NT2/D1 (cell line): ENCODE data around the gene UACA.

Experiments used
- SUZ12 ChIP-seq: IDR thresholded peaks from 2 replicates; pipeline ENCODE4 v1.6.1; 2011; ENCODE audit not compliant: insufficient read length, insufficient read depth; ENCODE audit errors: extremely low read depth
- YY1 ChIP-seq: IDR thresholded peaks from 2 replicates; pipeline ENCODE4 v1.6.1; 2011; ENCODE audit not compliant: insufficient read length, insufficient read depth
- ZNF274 ChIP-seq: IDR thresholded peaks from 2 replicates; pipeline ENCODE4 v1.6.1; 2011; ENCODE audit warnings: mild to moderate bottlenecking, low read depth, low read length

- no peak for TF ChIP-seq ZNF274
- no peak for TF ChIP-seq SUZ12
- TF ChIP-seq YY1: no peak
These were observed 52.6 kb downstream of the UACA start for GRCh38 chr15:70710714-70711113.
